HepG2 (cell line): ENCODE data around the gene GOLGA6L1. TPM values are rescaled to one million over a fixed set of nuclear protein-coding genes. Genes with fewer than 3 reads are reported as not detected.
"Not testable (repeated sequence)": the region's sequence is repeated elsewhere in the genome, so short reads cannot be mapped to it uniquely, and the experiment has no call there.

Experiments used
- ATAC-seq: fragments of 200-7000 bp; cut with Tn5 transposase; 3 replicates; pipeline ENCODE4 v1.9.1; 2020; ENCODE audit warnings: mild to moderate bottlenecking, moderate library complexity
- Bru-seq: library from RNA; stranded (reverse); fragments of 400-500 nt; gene quantifications from one replicate; lab custom pipeline; 2021; lab: Mats Ljungman, UMichigan
- BruChase-seq, 2 experiments: library from RNA; stranded (reverse); fragments of 400-500 nt; gene quantifications; one replicate each; lab custom pipeline; 2021; lab: Mats Ljungman, UMichigan
- BruUV-seq: library from RNA; stranded (reverse); fragments of 400-500 nt; replicated peaks from 2 replicates; lab custom pipeline; 2021; lab: Mats Ljungman, UMichigan
- CTCF ChIA-PET: fragments of 300-600 bp; formaldehyde crosslinking; extraction: SDS; loops from one replicate; lab custom pipeline; 2021; ENCODE audit warnings: low total read pairs, inconsistent platforms, low intra/inter-chr PET ratio; lab: Yijun Ruan, JAX
- POLR2A ChIA-PET: fragments of 350-600 bp; sonication (Branson Sonifier 250); formaldehyde crosslinking; loops from one replicate; lab custom pipeline; 2020; ENCODE audit warnings: antibody characterized with exemption, inconsistent platforms; lab: Yijun Ruan, JAX
- DNase-seq: peaks from one replicate; pipeline ENCODE4 v3.0.0-alpha.2; 2015; ENCODE audit warnings: low spot score
- FAIRE-seq: peaks from 3 replicates; lab custom pipeline; 2011; peaks lifted over from hg19 to GRCh38; lab: Jason Lieb, UNC
- H2AFZ ChIP-seq: one replicate; pipeline ENCODE4 v1.6.1; 2011; ENCODE audit warnings: low read length, inconsistent platforms
- H3K27ac ChIP-seq: fragments of 300-600 bp; 3 replicates; pipeline ENCODE4 v1.8.0; 2011; ENCODE audit warnings: mixed run types, mild to moderate bottlenecking, mixed read lengths, low read length, inconsistent platforms; ENCODE audit not compliant: insufficient read depth; ENCODE audit errors: extremely low read length
- H3K27me3 ChIP-seq, 2 experiments: fragments of 200-600 bp in 1 of 2; 2 replicates in 1 of 2; 3 replicates in 1 of 2; pipeline versions ENCODE4 v1.6.0 to v1.8.0; 2011; ENCODE audit warnings: low read length in 2 of 2, mild to moderate bottlenecking in 2 of 2, moderate library complexity in 2 of 2, inconsistent platforms in 1 of 2; ENCODE audit not compliant: insufficient read depth in 2 of 2, control insufficient read depth in 1 of 2
- H3K36me3 ChIP-seq, 2 experiments: fragments of 200-600 bp in 1 of 2; replicated peaks in 1 of 2; 2 replicates in 1 of 2; 3 replicates in 1 of 2; pipeline versions ENCODE4 v1.5.1 to v1.8.0; 2011; ENCODE audit warnings: low read length in 2 of 2, inconsistent platforms in 1 of 2; ENCODE audit not compliant: insufficient read depth in 2 of 2, control insufficient read depth in 1 of 2
- H3K4me1 ChIP-seq: 2 replicates; pipeline ENCODE4 v1.5.1; 2012; ENCODE audit warnings: low read length, inconsistent platforms; ENCODE audit not compliant: insufficient read depth
- H3K4me2 ChIP-seq: 2 replicates; pipeline ENCODE4 v1.6.0; 2011; ENCODE audit warnings: low read depth, low read length, inconsistent platforms
- H3K4me3 ChIP-seq, 3 experiments: fragments of 200-600 bp in 1 of 3; sonication (generic), shearing (Covaris generic) in 1 of 3; replicated peaks in 1 of 3; 2 replicates each; pipeline ENCODE4 v1.5.1; 2011 to 2016; ENCODE audit warnings: low read length in 3 of 3, inconsistent platforms in 2 of 3, low read depth in 2 of 3, mild to moderate bottlenecking in 2 of 3, control low read depth in 1 of 3, mixed read lengths in 1 of 3; ENCODE audit not compliant: insufficient read depth in 1 of 3
- H3K79me2 ChIP-seq: one replicate; pipeline ENCODE4 v1.6.1; 2011; ENCODE audit warnings: low read length, inconsistent platforms; ENCODE audit not compliant: insufficient read depth
- H3K9ac ChIP-seq: 2 replicates; pipeline ENCODE4 v1.6.0; 2011; ENCODE audit warnings: mild to moderate bottlenecking, low read depth, low read length, inconsistent platforms; ENCODE audit not compliant: insufficient read depth
- H3K9me3 ChIP-seq: 2 replicates; pipeline ENCODE4 v1.5.1; 2012; ENCODE audit warnings: mild to moderate bottlenecking, low read length
- H4K20me1 ChIP-seq: 2 replicates; pipeline ENCODE4 v1.6.0; 2011; ENCODE audit warnings: inconsistent platforms, mild to moderate bottlenecking, low read length, moderate library complexity; ENCODE audit not compliant: insufficient read depth
- WGBS: methylation state at CpG from one replicate; pipeline ENCODE4 v1.1.6; 2017; ENCODE audit warnings: low lambda C conversion rate; 5-methylcytosine and 5-hydroxymethylcytosine counted together
- in situ Hi-C: cut with HindIII; loops from 2 replicates; pipeline ENCODE4 v1.10.0; 2017; ENCODE audit warnings: low pct_unique_long_range_greater_than_20kb; ENCODE audit not compliant: extremely low pct_ligation_motif_present
- intact Hi-C: fragments of 100-400 bp; cut with micrococcal nuclease; formaldehyde crosslinking; loops from one replicate; pipeline ENCODE4 v1.10.0; 2022; ENCODE audit not compliant: unreplicated experiment
- long read RNA-seq, 2 experiments: library from RNA in 1 of 2; library from polyadenylated mRNA in 1 of 2; stranded (forward) in 1 of 2; unstranded in 1 of 2; transcript quantifications; one replicate each; pipeline ENCODE4 v2.0.0, GENCODE V29; 2019 to 2022
- polyA minus RNA-seq, 3 experiments: library from RNA; depleted of rRNA, polyadenylated mRNA; stranded (reverse); fragments of >200 nt; gene quantifications; 2 replicates each; pipeline ENCODE4 v1.2.3, GENCODE V29; 2011; ENCODE audit warnings: low replicate concordance in 1 of 3
- polyA plus RNA-seq, 8 experiments: library from polyadenylated mRNA; depleted of rRNA in 3 of 8; stranded (reverse) in 7 of 8; unstranded in 1 of 8; fragments of >200 nt; fragmentation: Illumina TruSeq in 4 of 8; extraction: Trizol in 4 of 8; gene quantifications; 2 replicates each; pipeline versions ENCODE4 v1.2.1 to v1.2.3, GENCODE V29; 2011 to 2016; ENCODE audit warnings: low read depth in 4 of 8, missing spikeins in 1 of 8, mixed read lengths in 1 of 8; ENCODE audit not compliant: insufficient read depth in 1 of 8
- total RNA-seq, 5 experiments: library from RNA; depleted of rRNA; stranded (reverse); fragments of >200 nt; fragmentation: Illumina TruSeq; extraction: Trizol; gene quantifications; 2 replicates each; pipeline ENCODE4 v1.2.3, GENCODE V29; 2016; ENCODE audit warnings: low read depth in 1 of 5

GOLGA6L1 gene
- not detected in 2 replicates for total RNA-seq (2016; rRNA removed; fragmentation: Illumina TruSeq; extraction: Trizol)
- total RNA-seq (2016; cell fraction: cytosol; rRNA removed; fragmentation: Illumina TruSeq; extraction: Trizol; ENCODE audit: low read depth) = not detected in 2 replicates
- total RNA-seq (2016; cell fraction: insoluble cytoplasmic fraction; rRNA removed; fragmentation: Illumina TruSeq; extraction: Trizol) = not detected in 2 replicates
- not detected in 2 replicates for total RNA-seq (2016; cell fraction: membrane; rRNA removed; fragmentation: Illumina TruSeq; extraction: Trizol)
- total RNA-seq (2016; cell fraction: nucleus; rRNA removed; fragmentation: Illumina TruSeq; extraction: Trizol) = not detected in 2 replicates
- not detected in 2 replicates for polyA plus RNA-seq (2011; rRNA removed)
- not detected in 2 replicates for polyA plus RNA-seq (2011; cell fraction: cytosol; rRNA removed)
- polyA plus RNA-seq (2011; cell fraction: nucleus; rRNA removed) = not detected in 2 replicates
- polyA plus RNA-seq (2012) = not detected in 2 replicates
- not detected in 2 replicates for polyA plus RNA-seq (2016; cell fraction: cytosol; fragmentation: Illumina TruSeq; extraction: Trizol; ENCODE audit: low read depth)
- not detected in 2 replicates for polyA plus RNA-seq (2016; cell fraction: insoluble cytoplasmic fraction; fragmentation: Illumina TruSeq; extraction: Trizol; ENCODE audit: low read depth)
- polyA plus RNA-seq (2016; cell fraction: membrane; fragmentation: Illumina TruSeq; extraction: Trizol; ENCODE audit: low read depth) = not detected in 2 replicates
- polyA plus RNA-seq (2016; cell fraction: nucleus; fragmentation: Illumina TruSeq; extraction: Trizol; ENCODE audit: insufficient read depth, low read depth) = not detected in 2 replicates
- polyA minus RNA-seq (2011; rRNA and poly(A)+ RNA removed; ENCODE audit: low replicate concordance) = not detected in 2 replicates
- not detected in 2 replicates for polyA minus RNA-seq (2011; cell fraction: cytosol; rRNA and poly(A)+ RNA removed)
- not detected in 2 replicates for polyA minus RNA-seq (2011; cell fraction: nucleus; rRNA and poly(A)+ RNA removed)
- not detected for Bru-seq, nascent RNA
- not detected for BruChase-seq, experiment 1, labeled RNA remaining after a 6-hour chase
- BruChase-seq, experiment 2, labeled RNA remaining after a 2-hour chase = not detected
- long read RNA-seq, experiment 1 = 0 reads
- long read RNA-seq, experiment 2 = 0 reads

GRCh38 chr15:23136722-23137121, at the start of gene GOLGA6L1:
Gene GOLGA6L1, minus strand, starts transcription at chr15:23136822. Its CDS starts 91 bp downstream, at chr15:23136731.
- FAIRE-seq, H3K27me3 ChIP-seq, BruUV-seq, POLR2A ChIA-PET, CTCF ChIA-PET, H3K9ac ChIP-seq, H3K79me2 ChIP-seq, H3K4me1 ChIP-seq, H3K4me2 ChIP-seq, H4K20me1 ChIP-seq, ATAC-seq, intact Hi-C loops, H3K36me3 ChIP-seq, DNase-seq, H3K27ac ChIP-seq, H3K4me3 ChIP-seq, in situ Hi-C loops, H2AFZ ChIP-seq, H3K9me3 ChIP-seq: not testable (repeated sequence)
- WGBS = no CpG with 5 or more reads among the region's 7 CpGs

- DNase-seq, intact Hi-C loops, CTCF ChIA-PET, H3K27ac ChIP-seq, H3K4me1 ChIP-seq, H2AFZ ChIP-seq, BruUV-seq, ATAC-seq, in situ Hi-C loops, H3K4me3 ChIP-seq, H3K4me2 ChIP-seq, H4K20me1 ChIP-seq, FAIRE-seq, H3K27me3 ChIP-seq, H3K9ac ChIP-seq, H3K9me3 ChIP-seq, H3K79me2 ChIP-seq, POLR2A ChIA-PET, H3K36me3 ChIP-seq: not testable (repeated sequence)
- WGBS = 53% methylated on average over 9 of the region's 11 CpGs
Observed at GRCh38 chr15:23181201-23181600, 44.6 kb upstream of the GOLGA6L1 start.

GRCh38 chr15:23180547-23180927, 43.9 kb upstream of the GOLGA6L1 start:
- H4K20me1 ChIP-seq, ATAC-seq, H3K27me3 ChIP-seq, DNase-seq, H3K9ac ChIP-seq, H3K4me3 ChIP-seq, H3K4me2 ChIP-seq, BruUV-seq, H3K9me3 ChIP-seq, H3K79me2 ChIP-seq, H3K4me1 ChIP-seq, CTCF ChIA-PET, H3K36me3 ChIP-seq, in situ Hi-C loops, intact Hi-C loops, POLR2A ChIA-PET, H3K27ac ChIP-seq, H2AFZ ChIP-seq, FAIRE-seq: not testable (repeated sequence)
- 35% methylated on average over 9 of the region's 16 CpGs for WGBS
